Epithelial cell of proximal tubule (primary cell): ENCODE results near the gene RAI1. TPM values are rescaled to one million over a fixed set of nuclear protein-coding genes. Genes with fewer than 3 reads are reported as not detected.

Source experiments
- DNase-seq: peaks from one replicate; pipeline ENCODE4 v3.0.0-alpha.2; 2011; ENCODE audit warnings: low read depth
- H3K4me3 ChIP-seq: 2 replicates; pipeline ENCODE4 v1.5.1; 2011; ENCODE audit warnings: low read depth, mild to moderate bottlenecking, low read length
- total RNA-seq: library from RNA; depleted of rRNA; stranded (reverse); fragments of >200 nt; gene quantifications from 2 replicates; pipeline ENCODE4 v1.2.3, GENCODE V29; 2015
- TF ChIP-seq, protein P1 (sequence below): conservative IDR thresholded peaks from 2 replicates; pipeline ENCODE4 v1.5.1; 2012; ENCODE audit warnings: low read depth, mild to moderate bottlenecking, low read length

The RAI1 gene
- total RNA-seq, 1 donor from 2014 or later, result 13.7 TPM

DNA sequence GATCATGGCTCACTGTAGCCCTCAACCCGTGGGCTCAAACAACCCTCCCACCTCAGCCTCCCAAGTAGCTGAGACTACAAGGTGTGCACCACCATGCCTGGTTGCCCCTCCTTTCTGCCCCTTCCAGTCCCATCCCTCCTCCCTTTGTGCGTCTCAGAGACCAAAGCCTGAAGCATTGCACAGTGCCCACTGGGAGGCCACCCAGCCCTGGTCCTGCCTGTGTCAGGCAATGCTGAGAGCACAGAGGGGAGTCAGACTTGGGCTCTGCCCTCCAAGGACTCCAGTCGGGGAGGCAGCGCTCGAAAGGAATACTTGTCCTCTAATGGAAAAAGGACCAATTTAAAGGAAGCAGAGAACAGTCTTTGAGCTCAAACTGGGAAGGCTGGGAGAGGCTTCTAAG lies 20.4 kb downstream of the RAI1 start:
- TF ChIP-seq, protein P1, sequence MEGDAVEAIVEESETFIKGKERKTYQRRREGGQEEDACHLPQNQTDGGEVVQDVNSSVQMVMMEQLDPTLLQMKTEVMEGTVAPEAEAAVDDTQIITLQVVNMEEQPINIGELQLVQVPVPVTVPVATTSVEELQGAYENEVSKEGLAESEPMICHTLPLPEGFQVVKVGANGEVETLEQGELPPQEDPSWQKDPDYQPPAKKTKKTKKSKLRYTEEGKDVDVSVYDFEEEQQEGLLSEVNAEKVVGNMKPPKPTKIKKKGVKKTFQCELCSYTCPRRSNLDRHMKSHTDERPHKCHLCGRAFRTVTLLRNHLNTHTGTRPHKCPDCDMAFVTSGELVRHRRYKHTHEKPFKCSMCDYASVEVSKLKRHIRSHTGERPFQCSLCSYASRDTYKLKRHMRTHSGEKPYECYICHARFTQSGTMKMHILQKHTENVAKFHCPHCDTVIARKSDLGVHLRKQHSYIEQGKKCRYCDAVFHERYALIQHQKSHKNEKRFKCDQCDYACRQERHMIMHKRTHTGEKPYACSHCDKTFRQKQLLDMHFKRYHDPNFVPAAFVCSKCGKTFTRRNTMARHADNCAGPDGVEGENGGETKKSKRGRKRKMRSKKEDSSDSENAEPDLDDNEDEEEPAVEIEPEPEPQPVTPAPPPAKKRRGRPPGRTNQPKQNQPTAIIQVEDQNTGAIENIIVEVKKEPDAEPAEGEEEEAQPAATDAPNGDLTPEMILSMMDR, result no peak
- DNase-seq, result no peak
- H3K4me3 ChIP-seq, result no peak overlapping the region

DNA sequence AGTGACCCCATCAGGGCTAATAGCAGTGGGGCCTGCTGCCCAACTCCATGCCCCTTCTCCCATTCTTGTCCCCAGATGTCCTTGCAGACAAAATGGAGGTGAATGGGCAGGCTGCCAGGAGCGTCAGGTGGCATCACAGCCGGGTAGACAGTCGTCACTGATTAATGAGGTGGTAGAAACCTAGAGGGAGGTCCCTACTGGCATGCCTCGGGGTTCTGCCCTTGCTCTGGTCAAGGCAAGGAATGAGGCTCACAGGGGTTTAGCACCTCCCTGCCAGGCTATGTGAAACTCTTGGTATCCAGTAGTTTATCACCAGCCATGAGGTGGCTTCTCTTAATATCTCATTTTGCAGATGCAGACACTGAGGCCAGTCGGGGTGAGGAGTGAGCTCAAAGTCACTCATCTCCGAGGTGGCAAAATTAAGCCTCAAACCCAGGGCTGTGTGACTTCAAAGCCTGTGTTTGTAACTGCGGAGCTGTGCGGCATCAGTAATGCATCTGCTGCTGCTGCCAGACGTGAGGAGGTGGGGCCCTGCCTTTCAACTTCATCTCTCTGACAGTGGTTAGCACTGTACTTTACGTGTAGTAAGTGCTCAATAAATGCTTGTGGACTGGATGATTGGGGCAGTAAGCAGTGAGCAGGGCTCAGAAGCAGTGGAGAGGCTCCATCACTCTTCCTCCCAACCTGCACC lies 21.3 kb downstream of the RAI1 start:
- TF ChIP-seq, protein P1, result no peak
- no peak for DNase-seq

DNA sequence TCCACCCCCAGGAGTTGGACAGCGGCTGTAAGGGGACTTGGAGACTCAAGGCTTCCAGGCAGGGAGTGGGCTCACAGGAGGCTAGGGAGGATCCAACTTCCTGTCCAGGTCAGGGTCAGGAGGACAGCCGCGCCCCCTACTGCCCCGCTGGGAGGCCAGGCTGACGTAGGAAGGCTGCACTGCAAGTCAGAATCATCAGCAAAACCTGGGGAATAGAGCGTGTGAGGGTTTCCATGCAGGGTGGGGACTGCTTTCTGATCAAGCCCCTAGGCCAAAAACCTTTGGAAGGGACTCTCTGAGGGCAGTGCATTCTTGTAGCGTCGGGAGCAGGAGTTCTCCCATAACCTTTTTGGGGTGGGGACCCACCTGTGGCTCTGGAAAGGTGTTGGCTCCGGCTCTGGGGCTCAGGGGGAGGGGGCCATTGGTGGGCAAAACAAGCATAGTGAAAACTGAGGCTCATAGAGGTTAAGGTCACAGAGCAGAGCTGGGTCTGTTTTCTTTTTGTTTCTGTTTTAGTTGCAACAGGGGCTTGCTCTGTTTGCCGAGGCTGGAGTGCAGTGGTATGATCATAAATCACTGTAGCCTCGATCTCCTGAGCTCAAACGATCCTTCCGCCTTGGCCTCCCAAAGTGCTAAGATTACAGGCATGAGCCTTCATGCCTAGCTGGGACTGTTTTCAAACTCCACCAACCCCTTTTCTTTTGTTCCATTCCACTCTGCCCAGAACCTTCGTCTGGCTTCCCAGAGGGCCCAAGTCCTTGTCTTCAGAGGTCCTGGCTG lies 22.1 kb downstream of the RAI1 start:
- TF ChIP-seq, protein P1, result peak; percentile 16
- DNase-seq, result no peak
- no peak overlapping the region for H3K4me3 ChIP-seq

More for the DNA sequence above, 21.3 kb downstream of the RAI1 start:
- no peak overlapping the region for H3K4me3 ChIP-seq

DNA sequence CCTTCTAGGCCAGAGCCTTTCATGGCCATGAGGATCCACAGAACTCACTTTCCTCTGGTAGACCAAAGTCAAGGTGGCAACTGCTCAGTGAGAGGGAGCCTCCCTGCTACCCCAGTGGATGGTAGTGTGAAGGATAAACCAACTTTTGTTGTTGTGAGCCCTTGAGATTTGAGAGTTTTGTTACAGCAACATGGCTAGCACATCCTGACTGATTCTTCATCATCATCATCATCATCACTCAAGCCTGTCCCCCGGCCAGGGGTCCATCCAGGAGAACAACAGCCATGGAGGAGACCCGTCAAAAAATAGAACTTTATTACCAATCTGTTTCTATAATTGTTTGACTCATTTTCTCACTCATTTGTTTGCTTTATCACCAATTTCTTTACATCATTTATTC lies 23.7 kb downstream of the RAI1 start:
- TF ChIP-seq, protein P1, result no peak
- DNase-seq, result no peak
- no peak overlapping the region for H3K4me3 ChIP-seq

DNA sequence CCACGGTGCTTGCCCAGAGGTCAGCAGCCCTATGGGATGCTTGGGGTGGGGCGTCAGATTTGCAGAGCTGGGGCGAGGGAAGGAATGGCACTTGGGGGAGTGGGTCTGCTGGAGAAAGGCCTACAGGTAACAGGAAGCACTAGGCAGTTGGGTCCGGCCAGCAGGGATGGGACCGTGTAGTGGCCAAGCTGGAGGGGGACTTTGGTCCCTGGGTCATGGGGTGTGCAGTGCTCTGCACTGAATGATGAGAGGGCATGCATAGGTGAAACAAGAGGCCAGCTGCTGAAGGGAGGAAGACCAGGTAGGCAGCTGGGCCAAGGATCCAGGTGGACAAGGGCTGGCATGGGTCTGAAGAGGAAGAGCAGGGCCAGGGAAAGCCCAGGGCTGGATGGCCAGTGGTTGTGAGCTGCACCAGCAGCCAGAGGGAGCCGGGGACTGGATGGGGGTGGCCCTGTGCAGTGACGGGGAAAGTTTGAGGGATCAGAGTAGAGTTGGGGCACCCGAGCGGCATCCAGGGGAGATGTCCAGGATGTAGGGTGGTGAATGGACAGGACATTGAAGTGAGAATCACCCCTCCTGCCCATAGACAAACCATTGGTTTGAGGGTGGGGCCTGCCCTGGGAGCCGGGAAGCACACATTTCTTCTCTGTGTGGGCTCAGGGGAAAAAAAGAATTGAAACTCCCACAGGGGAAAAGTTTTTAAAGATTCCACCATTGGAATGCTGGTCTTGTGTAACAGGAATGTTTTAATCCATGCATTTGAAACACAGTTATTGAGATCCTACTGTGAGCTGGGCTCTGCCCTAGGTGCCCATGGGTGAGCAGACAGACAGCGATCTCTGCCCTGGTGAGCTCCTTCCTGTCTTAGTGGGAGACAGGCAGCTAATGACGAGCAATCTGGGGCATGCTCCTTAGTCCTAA lies 25.1 kb downstream of the RAI1 start:
- no peak overlapping the region for H3K4me3 ChIP-seq
- TF ChIP-seq, protein P1, result peak; percentile 10
- no peak for DNase-seq

DNA sequence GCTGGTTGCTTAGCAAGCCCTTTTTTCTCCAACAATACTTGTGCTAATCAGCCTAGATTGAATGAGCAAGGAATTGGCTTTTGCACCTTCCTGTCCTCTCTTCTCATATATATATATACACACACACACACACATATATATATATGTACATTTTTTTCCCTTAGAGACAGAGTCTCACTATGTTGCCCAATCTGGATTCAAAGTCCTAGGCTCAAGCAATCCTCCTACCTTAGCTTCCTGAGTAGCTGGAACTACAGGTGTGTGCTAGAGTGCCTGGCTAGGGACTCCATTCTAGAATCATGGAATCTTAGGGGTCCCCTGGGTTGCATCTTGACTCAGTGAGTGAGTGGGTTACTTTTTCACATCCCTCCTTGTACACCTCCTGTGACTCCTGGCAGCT lies 27.0 kb downstream of the RAI1 start:
- DNase-seq, result no peak
- H3K4me3 ChIP-seq, result no peak overlapping the region
- TF ChIP-seq, protein P1, result no peak
